SH-SY5Y (cell line): Measurements from ENCODE around the gene ZNF195.

ENCODE experiments used
- GATA2 ChIP-seq: IDR thresholded peaks from 2 replicates; pipeline ENCODE4 v1.6.1; 2011; ENCODE audit warnings: mild to moderate bottlenecking, low read depth, low read length
- GATA3 ChIP-seq: IDR thresholded peaks from 2 replicates; pipeline ENCODE4 v1.6.1; 2011; ENCODE audit warnings: low read depth, mild to moderate bottlenecking, low read length, moderate library complexity

DNA sequence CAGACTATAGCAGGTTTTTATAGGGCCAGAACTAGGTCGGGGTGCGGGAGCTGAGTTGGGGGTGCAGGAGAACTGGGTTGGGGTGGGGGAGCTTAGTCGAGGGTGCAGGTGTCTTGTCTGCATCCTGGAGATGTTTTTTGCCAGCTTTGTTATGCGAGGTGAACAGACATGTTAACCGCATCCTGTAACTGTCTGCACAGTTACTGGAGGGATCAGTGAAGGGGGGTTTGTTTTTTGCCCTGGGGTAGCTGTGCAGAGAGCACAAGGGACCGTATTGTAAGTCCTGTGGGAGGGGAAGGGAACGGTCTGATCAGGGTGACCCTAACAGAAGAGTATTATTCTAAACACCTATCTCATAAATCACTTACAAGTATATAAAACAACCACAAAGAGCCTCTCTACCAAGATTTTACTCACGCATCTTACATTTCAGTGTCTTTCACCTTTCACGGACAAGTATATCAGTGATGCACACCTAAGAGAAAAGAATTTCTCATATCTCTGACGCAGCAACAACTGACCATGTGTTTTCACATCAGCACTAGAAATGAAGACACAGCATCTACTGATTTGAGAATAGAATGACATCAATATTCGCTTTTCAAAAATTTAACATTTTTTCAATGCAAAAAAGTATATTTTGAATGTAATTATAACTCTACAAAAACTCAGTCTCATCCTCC lies 20.8 kb downstream of the ZNF195 start:
- no peak for TF ChIP-seq GATA2
- TF ChIP-seq GATA3: no peak
